Heart left ventricle (tissue), 16 donors: ENCODE measurements around the gene POMGNT2. TPM values are rescaled to one million over a fixed set of nuclear protein-coding genes. Genes with fewer than 3 reads are reported as not detected.

Source experiments
- ATAC-seq, 4 donors: fragments of 200-7000 bp; cut with Tn5 transposase; one replicate each; pipeline ENCODE4 v1.9.1; 2020 to 2022; ENCODE audit warnings: moderate library complexity in 4 of 4, mild to moderate bottlenecking in 3 of 4, moderate number of reproducible peaks in 1 of 4
- DNase-seq, 5 donors: peaks; one replicate each; pipeline ENCODE4 v3.0.0-alpha.2; 2020
- H3K27ac ChIP-seq, 12 donors: fragments of 200-600 bp; sonication (generic) in 4 of 12; one replicate each; pipeline versions ENCODE4 v1.5.0 to v1.8.0; 2016 to 2022; ENCODE audit warnings: mild to moderate bottlenecking in 2 of 12
- H3K27me3 ChIP-seq, 9 donors: fragments of 200-600 bp; sonication (generic) in 2 of 9; one replicate each; pipeline versions ENCODE4 v1.5.1 to v1.8.0; 2016 to 2022; ENCODE audit warnings: mild to moderate bottlenecking in 3 of 9
- H3K36me3 ChIP-seq, 9 donors: fragments of 200-600 bp; sonication (generic) in 2 of 9; one replicate each; pipeline versions ENCODE4 v1.5.0 to v1.8.0; 2018 to 2022; ENCODE audit warnings: mild to moderate bottlenecking in 2 of 9
- H3K4me1 ChIP-seq, 12 donors: fragments of 200-600 bp; sonication (generic) in 4 of 12; one replicate each; pipeline versions ENCODE4 v1.5.0 to v1.8.0; 2016 to 2022; ENCODE audit warnings: mild to moderate bottlenecking in 3 of 12
- H3K4me3 ChIP-seq, 12 donors: fragments of 200-600 bp; sonication (generic) in 4 of 12; one replicate each; pipeline versions ENCODE4 v1.5.0 to v1.8.0; 2017 to 2022; ENCODE audit warnings: mild to moderate bottlenecking in 9 of 12, moderate library complexity in 4 of 12
- H3K9me3 ChIP-seq, 12 donors: fragments of 200-600 bp; sonication (generic) in 4 of 12; one replicate each; pipeline versions ENCODE4 v1.5.0 to v1.8.0; 2016 to 2022; ENCODE audit warnings: mild to moderate bottlenecking in 1 of 12
- POLR2A ChIP-seq, 2 donors: fragments of 450-650 bp; IDR thresholded peaks; one replicate each; pipeline ENCODE4 v1.6.1; 2017; ENCODE audit warnings: antibody characterized with exemption in 2 of 2, mild to moderate bottlenecking in 2 of 2, moderate library complexity in 2 of 2
- whole genome bisulfite sequencing, 4 donors: extraction: QIAGEN DNeasy Blood & Tissue Kit in 2 of 4; methylation state at CpG; one replicate each; pipeline versions ENCODE4 v1.1.5 to v1.1.7; 2013 to 2018; 5-methylcytosine and 5-hydroxymethylcytosine counted together
- intact Hi-C, 10 donors: fragments of 100-400 bp; cut with DNase I; formaldehyde crosslinking; loops; one replicate each; pipeline versions ENCODE4 v1.11.1 to v1.14.2; 2022
- polyA plus RNA-seq, 2 donors: library from polyadenylated mRNA; stranded (reverse); fragments of 200-250 nt; gene quantifications; one replicate each; pipeline ENCODE4 v1.2.3, GENCODE V29; 2013
- total RNA-seq, 9 donors: library from RNA; depleted of rRNA in 2 of 9; stranded (reverse); fragments of >200 nt in 2 of 9; fragmentation: NEBNext Ultra II Directional in 3 of 9; extraction: Animal tissue kit (Norgen Biotek cat#: 25700) in 3 of 9; gene quantifications; one replicate each; pipeline versions ENCODE4 v1.1.0 to v1.2.4, GENCODE V29; 2016 to 2023
- TF ChIP-seq, protein P1 (sequence below), 12 donors: fragments of 200-600 bp; sonication (generic) in 4 of 12; IDR thresholded peaks; one replicate each; pipeline versions ENCODE4 v1.5.0 to v1.8.0; 2018 to 2022; ENCODE audit warnings: antibody characterized with exemption in 12 of 12, mild to moderate bottlenecking in 5 of 12
- donor health status: ischemic (EF 13 %, LVEDD 7.1; RV severe dilation, severe dysfunction).
- donor health status: healthy with polysubstance abuse.
- donor health status: DM: no; HTN: yes; CAD: no.
- donor health status: DM: no; HTN: no; CAD: no.
- donor health status: ischemic (EF 25% LVEDD 6.9; RV normal size, moderate dysfunction).
- donor health status: ischemic (EF 25% LVEDD 5.7; RV mildly dilated, moderate dysfunction).
- donor health status: healthy.
- donor health status: DM: yes; HTN: yes; CAD: no.
- donor health status: ischemic (EF 35%, LVEDD 5.7; RV mildly dilated, moderate dysfunction).
- donor health status: nonischemic (EF 11% LVEDD 7.7; RV severe dilation, severe dysfunction).
- donor health status: DM: yes; HTN: yes; CAD: no.
- donor health status: PGD.
- donor health status: ischemic (EF 29% LVEDD 5.4; RV normal size, mild dysfunction).
- donor health status: nonischemic (EF 23%, LVEDD 6.1; RV moderate dilation, normal function).

Gene POMGNT2
- total and polyA plus RNA-seq, 11 donors, result 9.1 to 36.0 (median 18.5) TPM

DNA sequence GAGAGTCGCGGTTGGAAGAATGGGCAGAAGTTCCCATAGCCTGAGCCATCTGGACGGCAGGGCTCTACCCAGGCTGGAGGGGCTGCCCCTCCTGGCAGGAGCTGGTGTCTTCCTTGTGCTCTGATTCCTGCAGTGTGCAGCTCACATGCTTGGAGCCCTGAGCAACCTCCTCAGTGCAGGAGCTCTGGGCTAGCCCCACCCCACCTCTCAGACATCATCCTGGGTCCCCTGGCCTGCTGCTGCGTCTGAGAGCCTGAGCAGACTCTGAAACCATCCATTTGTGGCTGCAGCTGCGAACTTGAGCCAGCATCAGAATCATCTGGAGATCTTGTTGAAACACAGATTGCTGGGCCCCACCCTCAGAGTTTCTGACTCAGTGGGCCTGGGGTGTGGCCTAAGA is 42.8 kb downstream of the POMGNT2 start:
- WGBS, 4 donors, result 59 to 86% (median 73%) methylated on average over 4 to 5 of the region's 5 CpGs
- H3K27me3 ChIP-seq, result no peaks in the 10 kb centered on the region
- no peaks in the 10 kb centered on the region for H3K36me3 ChIP-seq
- DNase-seq (no peak), ATAC-seq (peak in 1 of 4 donors; percentile 36)
- TF ChIP-seq, protein P1, sequence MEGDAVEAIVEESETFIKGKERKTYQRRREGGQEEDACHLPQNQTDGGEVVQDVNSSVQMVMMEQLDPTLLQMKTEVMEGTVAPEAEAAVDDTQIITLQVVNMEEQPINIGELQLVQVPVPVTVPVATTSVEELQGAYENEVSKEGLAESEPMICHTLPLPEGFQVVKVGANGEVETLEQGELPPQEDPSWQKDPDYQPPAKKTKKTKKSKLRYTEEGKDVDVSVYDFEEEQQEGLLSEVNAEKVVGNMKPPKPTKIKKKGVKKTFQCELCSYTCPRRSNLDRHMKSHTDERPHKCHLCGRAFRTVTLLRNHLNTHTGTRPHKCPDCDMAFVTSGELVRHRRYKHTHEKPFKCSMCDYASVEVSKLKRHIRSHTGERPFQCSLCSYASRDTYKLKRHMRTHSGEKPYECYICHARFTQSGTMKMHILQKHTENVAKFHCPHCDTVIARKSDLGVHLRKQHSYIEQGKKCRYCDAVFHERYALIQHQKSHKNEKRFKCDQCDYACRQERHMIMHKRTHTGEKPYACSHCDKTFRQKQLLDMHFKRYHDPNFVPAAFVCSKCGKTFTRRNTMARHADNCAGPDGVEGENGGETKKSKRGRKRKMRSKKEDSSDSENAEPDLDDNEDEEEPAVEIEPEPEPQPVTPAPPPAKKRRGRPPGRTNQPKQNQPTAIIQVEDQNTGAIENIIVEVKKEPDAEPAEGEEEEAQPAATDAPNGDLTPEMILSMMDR (IDR thresholded peaks at IDR 0.05), result no peak
- TF ChIP-seq POLR2A (IDR thresholded peaks at IDR 0.05), result no peak
- H3K9me3 ChIP-seq, result peaks cover 0 to 16% (median 0%) of the 10 kb centered on the region in 12 donors
- no peak overlapping the region for H3K27ac ChIP-seq
- intact Hi-C loops, result no loop called here
- H3K4me1 ChIP-seq, result no peaks in the 10 kb centered on the region
- H3K4me3 ChIP-seq, result no peak overlapping the region

DNA sequence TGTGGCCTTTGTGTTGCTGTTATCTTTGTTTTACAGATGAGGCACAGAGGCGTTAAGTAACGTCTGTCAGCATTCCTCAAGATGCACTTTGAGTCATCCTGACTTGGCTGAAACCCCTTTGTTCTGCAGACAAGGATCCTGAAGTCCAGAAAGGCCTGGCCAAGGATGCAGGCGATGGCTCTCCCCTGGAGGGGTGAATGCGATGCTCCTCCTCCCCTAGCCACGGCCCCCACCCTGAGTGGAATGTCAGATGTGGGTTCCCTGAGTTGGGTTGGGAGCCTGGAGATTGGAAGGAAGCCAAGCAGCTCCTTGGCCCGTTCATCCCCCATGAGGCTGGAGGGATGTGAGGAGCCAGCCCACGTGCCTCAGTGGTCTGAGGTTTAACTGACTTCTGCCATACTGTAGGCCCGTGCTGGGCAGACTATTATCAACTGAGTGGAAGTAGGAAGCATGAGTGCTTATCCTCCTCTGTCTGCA is 43.3 kb downstream of the POMGNT2 start:
- Histone ChIP-seq H3K4me1 (no peaks in the 10 kb centered on the region), H3K9me3 (peaks cover 0 to 16% (median 0%) of the 10 kb centered on the region in 12 donors), H3K4me3 (no peak overlapping the region), H3K36me3 (no peaks in the 10 kb centered on the region), H3K27ac (no peak overlapping the region), H3K27me3 (no peaks in the 10 kb centered on the region)
- ATAC-seq (peak in 3 of 4 donors; percentile 26 to 62 (median 34)), DNase-seq (no peak)
- whole genome bisulfite sequencing, 4 donors, result 48 to 56% (median 52%) methylated on average over 8 of the region's 8 CpGs
- intact Hi-C loops, result no loop called here
- TF ChIP-seq, protein P1 (IDR thresholded peaks at IDR 0.05), result no peak
- TF ChIP-seq POLR2A (IDR thresholded peaks at IDR 0.05), result no peak

DNA sequence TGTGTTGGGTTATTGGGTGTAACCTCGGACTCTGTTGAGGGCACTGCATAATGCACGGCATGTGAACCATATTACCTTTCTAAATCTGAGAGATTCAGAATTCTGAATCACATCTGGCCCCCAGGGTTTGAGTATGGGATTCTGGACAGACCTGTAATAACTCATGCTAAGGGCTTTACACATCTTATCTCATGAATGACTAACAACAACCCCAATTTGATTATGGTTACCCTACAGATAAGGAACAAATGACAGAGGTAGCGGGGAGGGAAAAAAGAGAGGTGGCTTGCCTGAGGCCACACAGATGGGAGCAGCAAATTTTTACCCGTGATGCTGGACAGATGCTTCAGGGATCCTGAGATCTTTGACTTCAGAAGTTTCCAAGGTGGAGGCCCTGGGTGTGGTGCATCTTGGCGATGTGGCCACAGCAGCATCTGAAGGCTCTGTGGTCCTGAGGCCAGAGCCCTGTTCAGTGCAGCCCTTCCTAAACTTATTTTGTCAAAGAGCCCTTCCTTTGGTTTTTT is 43.8 kb downstream of the POMGNT2 start:
- ATAC-seq (no peak), DNase-seq (no peak)
- peaks cover 0 to 16% (median 0%) of the 10 kb centered on the region in 12 donors for H3K9me3 ChIP-seq
- H3K36me3 ChIP-seq, result no peaks in the 10 kb centered on the region
- 78 to 88% (median 80%) methylated on average over 5 of the region's 5 CpGs for WGBS, 4 donors
- intact Hi-C loops, result no loop called here
- no peaks in the 10 kb centered on the region for H3K27me3 ChIP-seq
- H3K4me3 ChIP-seq, result no peak overlapping the region
- no peak overlapping the region for H3K27ac ChIP-seq
- TF ChIP-seq, protein P1 (IDR thresholded peaks at IDR 0.05), result no peak
- TF ChIP-seq POLR2A (IDR thresholded peaks at IDR 0.05), result no peak
- H3K4me1 ChIP-seq, result no peaks in the 10 kb centered on the region

DNA sequence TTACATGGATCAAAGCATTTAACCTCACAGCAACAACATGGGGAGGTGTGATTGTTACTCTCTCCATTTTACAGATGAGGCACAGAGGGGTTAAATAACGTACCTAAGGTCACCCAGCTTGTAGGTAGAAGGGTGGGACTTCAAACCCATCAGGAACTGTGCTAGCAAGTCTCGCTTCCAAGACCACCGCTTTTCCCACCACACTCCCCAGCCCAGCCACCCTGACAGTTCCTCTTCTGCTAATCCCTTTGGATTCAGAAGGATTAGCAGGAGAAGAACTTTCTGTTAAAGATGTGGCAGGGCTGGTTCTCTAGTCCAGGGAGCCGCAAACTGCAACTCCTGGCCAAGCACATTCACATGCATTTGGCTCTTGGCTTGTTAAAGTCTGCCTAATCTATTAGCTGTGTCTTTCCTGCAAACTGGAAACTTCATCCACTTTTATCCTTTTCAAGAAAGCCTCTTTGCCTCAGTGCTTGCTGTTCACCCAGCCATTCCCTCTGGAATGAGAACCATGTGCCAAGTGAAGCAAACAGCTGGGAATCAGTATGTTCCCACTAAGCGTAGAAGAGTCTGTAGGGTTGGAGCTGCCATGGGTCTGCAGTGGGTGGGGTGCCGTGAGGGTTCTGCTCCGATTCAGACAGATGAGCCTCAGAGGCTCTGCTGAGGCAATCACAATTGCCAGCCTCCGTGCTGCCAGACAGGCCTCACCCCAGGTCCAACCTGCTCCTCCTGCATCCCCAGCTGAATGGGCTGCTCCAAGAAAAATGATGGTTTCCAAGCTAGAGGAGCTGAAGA is 44.6 kb downstream of the POMGNT2 start:
- intact Hi-C loops, result no loop called here
- DNase-seq, result no peak
- Histone ChIP-seq H3K9me3 (peaks cover 0 to 16% (median 0%) of the 10 kb centered on the region in 12 donors), H3K4me3 (no peak overlapping the region), H3K27ac (no peak overlapping the region), H3K27me3 (no peaks in the 10 kb centered on the region), H3K4me1 (no peaks in the 10 kb centered on the region), H3K36me3 (no peaks in the 10 kb centered on the region)
- WGBS, 4 donors, result 80 to 87% (median 83%) methylated on average over 6 to 8 of the region's 8 CpGs
- peak in 1 of 4 donors; percentile 39 for ATAC-seq
- TF ChIP-seq, protein P1 (IDR thresholded peaks at IDR 0.05), result no peak
- no peak for TF ChIP-seq POLR2A (IDR thresholded peaks at IDR 0.05)
